ENCODE measurements around the gene RPS10.

DNA sequence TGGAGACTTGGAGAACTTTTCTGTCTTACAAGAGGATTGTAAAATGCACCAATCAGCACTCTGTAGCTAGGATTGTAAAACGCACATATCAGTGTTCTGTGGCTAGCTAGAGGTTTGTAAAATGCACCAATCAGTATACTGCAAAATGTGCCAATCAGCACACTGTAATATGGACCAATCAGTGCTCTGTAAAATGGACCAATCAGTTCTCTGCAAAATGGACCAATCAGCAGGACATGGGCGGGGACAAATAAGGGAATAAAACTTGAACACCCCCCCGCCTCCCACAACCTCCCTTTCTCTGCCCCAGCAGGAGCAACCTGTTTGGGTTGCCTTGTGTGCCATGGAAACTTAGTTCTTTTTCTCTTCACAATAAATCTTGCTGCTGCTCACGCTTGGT lies 12.8 kb upstream of the RPS10 start:
- TF ChIP-seq RAD21 (IDR thresholded peaks at IDR 0.05 in 1 of 2, conservative IDR thresholded peaks at IDR 0.05 in 1 of 2; ENCODE audit: low read depth in 2 of 2, low read length in 2 of 2) = no peak
- TF ChIP-seq, protein P1, sequence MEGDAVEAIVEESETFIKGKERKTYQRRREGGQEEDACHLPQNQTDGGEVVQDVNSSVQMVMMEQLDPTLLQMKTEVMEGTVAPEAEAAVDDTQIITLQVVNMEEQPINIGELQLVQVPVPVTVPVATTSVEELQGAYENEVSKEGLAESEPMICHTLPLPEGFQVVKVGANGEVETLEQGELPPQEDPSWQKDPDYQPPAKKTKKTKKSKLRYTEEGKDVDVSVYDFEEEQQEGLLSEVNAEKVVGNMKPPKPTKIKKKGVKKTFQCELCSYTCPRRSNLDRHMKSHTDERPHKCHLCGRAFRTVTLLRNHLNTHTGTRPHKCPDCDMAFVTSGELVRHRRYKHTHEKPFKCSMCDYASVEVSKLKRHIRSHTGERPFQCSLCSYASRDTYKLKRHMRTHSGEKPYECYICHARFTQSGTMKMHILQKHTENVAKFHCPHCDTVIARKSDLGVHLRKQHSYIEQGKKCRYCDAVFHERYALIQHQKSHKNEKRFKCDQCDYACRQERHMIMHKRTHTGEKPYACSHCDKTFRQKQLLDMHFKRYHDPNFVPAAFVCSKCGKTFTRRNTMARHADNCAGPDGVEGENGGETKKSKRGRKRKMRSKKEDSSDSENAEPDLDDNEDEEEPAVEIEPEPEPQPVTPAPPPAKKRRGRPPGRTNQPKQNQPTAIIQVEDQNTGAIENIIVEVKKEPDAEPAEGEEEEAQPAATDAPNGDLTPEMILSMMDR (IDR thresholded peaks at IDR 0.05; ENCODE audit: control extremely low read depth in 1 of 3, insufficient read depth in 1 of 3, low read depth in 1 of 3, low read length in 3 of 3) = no peak
- no peak for TF ChIP-seq EP300 (IDR thresholded peaks at IDR 0.05; ENCODE audit: borderline replicate concordance in 1 of 2, low read depth in 2 of 2, low read length in 2 of 2)
- no peak for TF ChIP-seq POLR2AphosphoS5 (IDR thresholded peaks at IDR 0.05; ENCODE audit: low read depth, low read length)
- TF ChIP-seq SP1 (IDR thresholded peaks at IDR 0.05; ENCODE audit: low read depth, low read length) = no peak
- TF ChIP-seq CEBPB (IDR thresholded peaks at IDR 0.05; ENCODE audit: low read depth, low read length) = no peak
- TF ChIP-seq, protein P2, sequence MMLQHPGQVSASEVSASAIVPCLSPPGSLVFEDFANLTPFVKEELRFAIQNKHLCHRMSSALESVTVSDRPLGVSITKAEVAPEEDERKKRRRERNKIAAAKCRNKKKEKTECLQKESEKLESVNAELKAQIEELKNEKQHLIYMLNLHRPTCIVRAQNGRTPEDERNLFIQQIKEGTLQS (IDR thresholded peaks at IDR 0.05; ENCODE audit: insufficient read depth, low read depth, low read length) = no peak
- TF ChIP-seq POLR2A (IDR thresholded peaks at IDR 0.05; ENCODE audit: control extremely low read depth in 1 of 2, low read depth in 2 of 2, low read length in 2 of 2) = no peak
- no peak for TF ChIP-seq EZH2 (IDR thresholded peaks at IDR 0.05; ENCODE audit: low read depth, low read length, severe bottlenecking)
- no peak for TF ChIP-seq MAFK (IDR thresholded peaks at IDR 0.05; ENCODE audit: low read depth, low read length)
